MM.1S (cell line): ENCODE data around the gene VSTM4.

ENCODE experiments used
- DNase-seq: peaks from one replicate; pipeline ENCODE4 v3.0.0-alpha.2; 2015
- H2AFZ ChIP-seq: fragments of 300-600 bp; sonication (generic); 2 replicates; pipeline ENCODE4 v1.6.0; 2016; ENCODE audit warnings: antibody characterized with exemption, low read length
- H3F3A ChIP-seq: fragments of 300-600 bp; sonication (generic); 2 replicates; pipeline ENCODE4 v1.6.1; 2016; ENCODE audit warnings: mild to moderate bottlenecking, antibody characterized with exemption, low read length, moderate library complexity, mixed read lengths; ENCODE audit not compliant: insufficient read depth
- H3K27ac ChIP-seq: fragments of 300-600 bp; sonication (generic); 2 replicates; pipeline ENCODE4 v1.5.1; 2016; ENCODE audit warnings: mild to moderate bottlenecking, low read length
- H3K27me3 ChIP-seq: fragments of 300-600 bp; sonication (generic); replicated peaks from 2 replicates; pipeline ENCODE4 v1.6.0; 2016; ENCODE audit warnings: low read length; ENCODE audit not compliant: insufficient read depth
- H3K36me3 ChIP-seq: fragments of 300-600 bp; sonication (generic); replicated peaks from 2 replicates; pipeline ENCODE4 v1.6.1; 2016; ENCODE audit warnings: mild to moderate bottlenecking, low read length, mixed read lengths; ENCODE audit not compliant: insufficient read depth
- H3K4me1 ChIP-seq: fragments of 300-600 bp; sonication (generic); 2 replicates; pipeline ENCODE4 v1.6.1; 2016; ENCODE audit warnings: low read length, mixed read lengths
- H3K4me2 ChIP-seq: fragments of 300-600 bp; sonication (generic); 2 replicates; pipeline ENCODE4 v1.6.0; 2016; ENCODE audit warnings: low read depth, low read length
- H3K4me3 ChIP-seq: fragments of 300-600 bp; sonication (generic); 2 replicates; pipeline ENCODE4 v1.5.1; 2016; ENCODE audit warnings: low read length, mixed read lengths
- H3K79me2 ChIP-seq: fragments of 300-600 bp; sonication (generic); 2 replicates; pipeline ENCODE4 v1.6.1; 2016; ENCODE audit warnings: mixed run types, low read length, mixed read lengths
- H3K9ac ChIP-seq: fragments of 300-600 bp; sonication (generic); 2 replicates; pipeline ENCODE4 v1.6.1; 2016; ENCODE audit warnings: low read length, mixed read lengths
- H3K9me2 ChIP-seq: fragments of 300-600 bp; sonication (generic); replicated peaks from 2 replicates; pipeline ENCODE4 v1.6.1; 2016; ENCODE audit warnings: mild to moderate bottlenecking, low read length, mixed read lengths; ENCODE audit not compliant: insufficient read depth
- H3K9me3 ChIP-seq: fragments of 300-600 bp; sonication (generic); replicated peaks from 2 replicates; pipeline ENCODE4 v1.6.1; 2016; ENCODE audit warnings: mild to moderate bottlenecking, low read length, mixed read lengths; ENCODE audit not compliant: insufficient read depth
- H4K20me1 ChIP-seq: fragments of 300-600 bp; sonication (generic); 2 replicates; pipeline ENCODE4 v1.6.1; 2016; ENCODE audit warnings: mild to moderate bottlenecking, low read length, moderate library complexity, mixed read lengths; ENCODE audit not compliant: insufficient read depth
- EZH2 ChIP-seq: fragments of 300-600 bp; sonication (generic); optimal IDR thresholded peaks from 2 replicates; pipeline ENCODE3; 2017; ENCODE audit warnings: low read depth, mild to moderate bottlenecking, antibody characterized with exemption, low read length, mixed read lengths
- EZH2phosphoT487 ChIP-seq: fragments of 300-600 bp; sonication (generic); IDR thresholded peaks from 2 replicates; pipeline ENCODE4 v1.6.1; 2018; ENCODE audit warnings: antibody characterized with exemption, low read length
- TF ChIP-seq, protein P1 (sequence below): fragments of 300-600 bp; sonication (generic); IDR thresholded peaks from 2 replicates; pipeline ENCODE4 v1.5.1; 2016; ENCODE audit warnings: antibody characterized with exemption, low read length, mixed read lengths

The VSTM4 gene

GRCh38 chr10:49113741-49114141 is 1.6 kb downstream of the VSTM4 start:
- Histone ChIP-seq H3K27me3 (no peaks in the 10 kb centered on the region), H3K4me3 (no peak overlapping the region), H3K36me3 (no peaks in the 10 kb centered on the region), H3K9me3 (no peaks in the 10 kb centered on the region), H3K79me2 (no peaks in the 10 kb centered on the region), H4K20me1 (no peaks in the 10 kb centered on the region), H3K9ac (no peak overlapping the region), H3F3A (no peaks in the 10 kb centered on the region), H3K4me1 (no peaks in the 10 kb centered on the region), H2AFZ (no peak overlapping the region), H3K27ac (no peak overlapping the region), H3K4me2 (no peak overlapping the region), H3K9me2 (no peaks in the 10 kb centered on the region)
- TF ChIP-seq EZH2 (no peak), EZH2phosphoT487 (no peak)
- TF ChIP-seq, protein P1, sequence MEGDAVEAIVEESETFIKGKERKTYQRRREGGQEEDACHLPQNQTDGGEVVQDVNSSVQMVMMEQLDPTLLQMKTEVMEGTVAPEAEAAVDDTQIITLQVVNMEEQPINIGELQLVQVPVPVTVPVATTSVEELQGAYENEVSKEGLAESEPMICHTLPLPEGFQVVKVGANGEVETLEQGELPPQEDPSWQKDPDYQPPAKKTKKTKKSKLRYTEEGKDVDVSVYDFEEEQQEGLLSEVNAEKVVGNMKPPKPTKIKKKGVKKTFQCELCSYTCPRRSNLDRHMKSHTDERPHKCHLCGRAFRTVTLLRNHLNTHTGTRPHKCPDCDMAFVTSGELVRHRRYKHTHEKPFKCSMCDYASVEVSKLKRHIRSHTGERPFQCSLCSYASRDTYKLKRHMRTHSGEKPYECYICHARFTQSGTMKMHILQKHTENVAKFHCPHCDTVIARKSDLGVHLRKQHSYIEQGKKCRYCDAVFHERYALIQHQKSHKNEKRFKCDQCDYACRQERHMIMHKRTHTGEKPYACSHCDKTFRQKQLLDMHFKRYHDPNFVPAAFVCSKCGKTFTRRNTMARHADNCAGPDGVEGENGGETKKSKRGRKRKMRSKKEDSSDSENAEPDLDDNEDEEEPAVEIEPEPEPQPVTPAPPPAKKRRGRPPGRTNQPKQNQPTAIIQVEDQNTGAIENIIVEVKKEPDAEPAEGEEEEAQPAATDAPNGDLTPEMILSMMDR, result no peak
- DNase-seq, result no peak

- no peak overlapping the region for H3K9ac ChIP-seq
- no peak overlapping the region for H2AFZ ChIP-seq
- no peak for TF ChIP-seq EZH2
- TF ChIP-seq EZH2phosphoT487, result no peak
- TF ChIP-seq, protein P1, result no peak
- no peaks in the 10 kb centered on the region for H3K79me2 ChIP-seq
- H3K4me3 ChIP-seq, result no peak overlapping the region
- no peaks in the 10 kb centered on the region for H3K27me3 ChIP-seq
- H3K4me1 ChIP-seq, result no peaks in the 10 kb centered on the region
- H4K20me1 ChIP-seq, result no peaks in the 10 kb centered on the region
- no peak overlapping the region for H3K27ac ChIP-seq
- no peaks in the 10 kb centered on the region for H3F3A ChIP-seq
- H3K9me3 ChIP-seq, result no peaks in the 10 kb centered on the region
- H3K9me2 ChIP-seq, result no peaks in the 10 kb centered on the region
- DNase-seq, result no peak
- H3K4me2 ChIP-seq, result no peak overlapping the region
- H3K36me3 ChIP-seq, result no peaks in the 10 kb centered on the region
Measured at GRCh38 chr10:49112851-49113250, 2.5 kb downstream of the VSTM4 start.

GRCh38 chr10:49112098-49112497 is 3.2 kb downstream of the VSTM4 start:
- no peak overlapping the region for H2AFZ ChIP-seq
- H3K4me3 ChIP-seq, result no peak overlapping the region
- H3K36me3 ChIP-seq, result no peaks in the 10 kb centered on the region
- H3F3A ChIP-seq, result no peaks in the 10 kb centered on the region
- no peaks in the 10 kb centered on the region for H3K27me3 ChIP-seq
- H3K27ac ChIP-seq, result no peak overlapping the region
- H3K9me3 ChIP-seq, result no peaks in the 10 kb centered on the region
- H3K4me2 ChIP-seq, result no peak overlapping the region
- no peak for TF ChIP-seq EZH2phosphoT487
- TF ChIP-seq, protein P1, result no peak
- TF ChIP-seq EZH2, result no peak
- H3K79me2 ChIP-seq, result no peaks in the 10 kb centered on the region
- no peaks in the 10 kb centered on the region for H4K20me1 ChIP-seq
- no peak overlapping the region for H3K9ac ChIP-seq
- H3K4me1 ChIP-seq, result no peaks in the 10 kb centered on the region
- DNase-seq, result no peak
- no peaks in the 10 kb centered on the region for H3K9me2 ChIP-seq
